Fibroblast of the aortic adventitia (primary cell): Measurements from ENCODE around the gene AIRE. TPM values are rescaled to one million over a fixed set of nuclear protein-coding genes. Genes with fewer than 3 reads are reported as not detected.

Experiments
- DNase-seq: peaks from one replicate; pipeline ENCODE4 v3.0.0-alpha.2; 2010; ENCODE audit warnings: low read depth
- H3K4me3 ChIP-seq: 2 replicates; pipeline ENCODE4 v1.5.1; 2011; ENCODE audit warnings: low read depth, mild to moderate bottlenecking, control low read depth, low read length, moderate library complexity
- CTCF ChIP-seq: IDR thresholded peaks from 2 replicates; pipeline ENCODE4 v1.5.1; 2011; ENCODE audit warnings: mild to moderate bottlenecking, low read length, control low read depth, inconsistent platforms; ENCODE audit not compliant: insufficient read depth
- total RNA-seq: library from RNA; depleted of rRNA; stranded (reverse); fragments of >200 nt; gene quantifications from 2 replicates; pipeline ENCODE4 v1.2.3, GENCODE V29; 2012; ENCODE audit warnings: low replicate concordance

The AIRE gene
- total RNA-seq, 1 donor = not detected

- no peak overlapping the region for H3K4me3 ChIP-seq
- DNase-seq = no peak
Observed at GRCh38 chr21:44303490-44303981, 17.9 kb downstream of the AIRE start.

GRCh38 chr21:44304011-44304616, 18.4 kb downstream of the AIRE start:
- no peak overlapping the region for H3K4me3 ChIP-seq
- no peak for DNase-seq
- no peak for TF ChIP-seq CTCF

More at GRCh38 chr21:44303490-44303981, 17.9 kb downstream of the AIRE start:
- TF ChIP-seq CTCF = no peak

- DNase-seq = peak; percentile 46
- no peak overlapping the region for H3K4me3 ChIP-seq
- TF ChIP-seq CTCF = peak; percentile 68
Observed at GRCh38 chr21:44304877-44305293, 19.2 kb downstream of the AIRE start.

- H3K4me3 ChIP-seq = no peak overlapping the region
- no peak for TF ChIP-seq CTCF
- DNase-seq = no peak
Observed at GRCh38 chr21:44305691-44306090, 20.0 kb downstream of the AIRE start.

- peak; percentile 9 for DNase-seq
Observed at GRCh38 chr21:44306936-44307704, 21.4 kb downstream of the AIRE start.

More at GRCh38 chr21:44306936-44307704, 21.4 kb downstream of the AIRE start:
- TF ChIP-seq CTCF = no peak
- H3K4me3 ChIP-seq = no peak overlapping the region
